NCI-H2029 (cell line): ENCODE measurements around the gene ZNF597.
A peak's percentile ranks its signal among the peaks of the same experiment; 100 is the strongest.
"Not testable (repeated sequence)": the region's sequence is repeated elsewhere in the genome, so short reads cannot be mapped to it uniquely, and the experiment has no call there.

Source experiments
- DNase-seq: peaks from one replicate; lab custom pipeline; 2025; lab: John Stamatoyannopoulos, UW

Gene ZNF597

GRCh38 chr16:3475604-3476375 lies 32.5 kb upstream of the ZNF597 start:
- DNase-seq = no peak

GRCh38 chr16:3474870-3475269 lies 31.6 kb upstream of the ZNF597 start:
- not testable (repeated sequence) for DNase-seq

- no peak for DNase-seq
Measured at GRCh38 chr16:3474136-3474779, 31.0 kb upstream of the ZNF597 start.

- DNase-seq = not testable (repeated sequence)
Measured at GRCh38 chr16:3473596-3473943, 30.3 kb upstream of the ZNF597 start.

- no peak for DNase-seq
Measured at GRCh38 chr16:3472878-3473595, 29.7 kb upstream of the ZNF597 start.

GRCh38 chr16:3471518-3472176 lies 28.3 kb upstream of the ZNF597 start:
- DNase-seq = no peak

- no peak for DNase-seq
Measured at GRCh38 chr16:3470723-3471122, 27.4 kb upstream of the ZNF597 start.

- DNase-seq = no peak
Measured at GRCh38 chr16:3469736-3470135, 26.4 kb upstream of the ZNF597 start.

GRCh38 chr16:3468501-3468900 lies 25.2 kb upstream of the ZNF597 start:
- DNase-seq = no peak

- DNase-seq = no peak
Measured at GRCh38 chr16:3467921-3468320, 24.6 kb upstream of the ZNF597 start.

GRCh38 chr16:3467182-3467581 lies 23.9 kb upstream of the ZNF597 start:
- DNase-seq = no peak

GRCh38 chr16:3465911-3466584 lies 22.7 kb upstream of the ZNF597 start:
- no peak for DNase-seq

- no peak for DNase-seq
Measured at GRCh38 chr16:3465301-3465700, 22.0 kb upstream of the ZNF597 start.

GRCh38 chr16:3461151-3461550 lies 17.8 kb upstream of the ZNF597 start:
- DNase-seq = no peak

GRCh38 chr16:3460585-3460984 lies 17.3 kb upstream of the ZNF597 start:
- DNase-seq = no peak

GRCh38 chr16:3460121-3460520 lies 16.8 kb upstream of the ZNF597 start:
- DNase-seq = no peak

- DNase-seq = no peak
Measured at GRCh38 chr16:3459401-3460090, 16.2 kb upstream of the ZNF597 start.

GRCh38 chr16:3458852-3459361 lies 15.6 kb upstream of the ZNF597 start:
- DNase-seq = no peak

- no peak for DNase-seq
Measured at GRCh38 chr16:3458278-3458851, 15.1 kb upstream of the ZNF597 start.

GRCh38 chr16:3457434-3458252 lies 14.3 kb upstream of the ZNF597 start:
- peak; percentile 89 for DNase-seq
